H9 (cell line): ENCODE measurements around the gene UBXN10. TPM values are rescaled to one million over a fixed set of nuclear protein-coding genes. Genes with fewer than 3 reads are reported as not detected.

Source experiments
- DNase-seq: peaks from one replicate; pipeline ENCODE4 v3.0.0-alpha.2; 2017
- H2AFZ ChIP-seq: one replicate; pipeline ENCODE4 v1.6.1; 2013; ENCODE audit warnings: mild to moderate bottlenecking, low read length, control low read depth, moderate library complexity
- H2AK5ac ChIP-seq: 2 replicates; pipeline ENCODE4 v1.6.1; 2013; ENCODE audit warnings: low read length, control low read depth, mixed read lengths; ENCODE audit not compliant: insufficient read length
- H2BK120ac ChIP-seq: one replicate; pipeline ENCODE4 v1.6.1; 2013; ENCODE audit warnings: low read depth, mild to moderate bottlenecking, low read length, control low read depth, inconsistent platforms; ENCODE audit not compliant: poor library complexity, severe bottlenecking
- H2BK12ac ChIP-seq: 2 replicates; pipeline ENCODE4 v1.6.1; 2013; ENCODE audit warnings: low read length, control low read depth, mixed read lengths, low read depth; ENCODE audit not compliant: insufficient read length
- H2BK15ac ChIP-seq: 2 replicates; pipeline ENCODE4 v1.6.1; 2013; ENCODE audit warnings: low read depth, low read length, control low read depth
- H2BK20ac ChIP-seq: one replicate; pipeline ENCODE4 v1.6.1; 2013; ENCODE audit warnings: low read depth, mild to moderate bottlenecking, low read length, control low read depth, inconsistent platforms; ENCODE audit not compliant: poor library complexity, severe bottlenecking
- H2BK5ac ChIP-seq: 2 replicates; pipeline ENCODE4 v1.6.1; 2013; ENCODE audit warnings: low read length, control low read depth, mixed read lengths; ENCODE audit not compliant: insufficient read length
- H3K14ac ChIP-seq: 2 replicates; pipeline ENCODE4 v1.6.1; 2013; ENCODE audit warnings: low read length, control low read depth; ENCODE audit not compliant: insufficient read depth
- H3K18ac ChIP-seq: 2 replicates; pipeline ENCODE4 v1.6.1; 2013; ENCODE audit warnings: low read depth, mild to moderate bottlenecking, mixed read lengths, low read length, control low read depth; ENCODE audit not compliant: insufficient read length
- H3K23ac ChIP-seq: 2 replicates; pipeline ENCODE4 v1.6.1; 2013; ENCODE audit warnings: low read length, control low read depth, mixed read lengths, low read depth; ENCODE audit not compliant: insufficient read length
- H3K23me2 ChIP-seq: 2 replicates; pipeline ENCODE4 v1.6.1; 2013; ENCODE audit warnings: low read depth, mild to moderate bottlenecking, mixed read lengths, low read length, control low read depth; ENCODE audit not compliant: insufficient read length, poor library complexity, severe bottlenecking
- H3K27ac ChIP-seq: 2 replicates; pipeline ENCODE4 v1.5.1; 2013; ENCODE audit warnings: low read length, control low read depth, mixed read lengths, low read depth; ENCODE audit not compliant: insufficient read length
- H3K27me3 ChIP-seq: 2 replicates; pipeline ENCODE4 v1.6.1; 2013; ENCODE audit warnings: low read length, control low read depth, inconsistent platforms; ENCODE audit not compliant: insufficient read depth
- H3K4ac ChIP-seq: 2 replicates; pipeline ENCODE4 v1.6.1; 2013; ENCODE audit warnings: low read depth, mild to moderate bottlenecking, control low read depth, inconsistent platforms, low read length, moderate library complexity
- H3K4me1 ChIP-seq: 2 replicates; pipeline ENCODE4 v1.6.1; 2013; ENCODE audit warnings: low read length, control low read depth, inconsistent platforms; ENCODE audit not compliant: insufficient read depth
- H3K4me2 ChIP-seq: 2 replicates; pipeline ENCODE4 v1.6.1; 2013; ENCODE audit warnings: low read length, control low read depth, mixed read lengths; ENCODE audit not compliant: insufficient read length, insufficient read depth
- H3K56ac ChIP-seq: 2 replicates; pipeline ENCODE4 v1.6.1; 2013; ENCODE audit warnings: low read depth, mild to moderate bottlenecking, mixed read lengths, low read length, control low read depth; ENCODE audit not compliant: insufficient read length
- H3K79me1 ChIP-seq: 2 replicates; pipeline ENCODE4 v1.6.1; 2013; ENCODE audit warnings: low read depth, mild to moderate bottlenecking, moderate library complexity, low read length, control low read depth, inconsistent platforms; ENCODE audit not compliant: insufficient read depth, poor library complexity, severe bottlenecking
- H3K79me2 ChIP-seq: 2 replicates; pipeline ENCODE4 v1.6.1; 2013; ENCODE audit warnings: low read length, control low read depth, inconsistent platforms; ENCODE audit not compliant: insufficient read depth
- H3K9ac ChIP-seq: 2 replicates; pipeline ENCODE4 v1.6.1; 2013; ENCODE audit warnings: low read length, control low read depth, mixed read lengths; ENCODE audit not compliant: insufficient read length; ENCODE audit errors: extremely low read depth
- H3K9me3 ChIP-seq: one replicate; pipeline ENCODE4 v1.6.1; 2013; ENCODE audit warnings: low read depth, low read length, inconsistent platforms; ENCODE audit not compliant: control insufficient read depth
- H3T11ph ChIP-seq: one replicate; pipeline ENCODE4 v1.6.1; 2013; ENCODE audit warnings: mild to moderate bottlenecking, low read length, control low read depth, inconsistent platforms
- H4K20me1 ChIP-seq: one replicate; pipeline ENCODE4 v1.6.1; 2013; ENCODE audit not compliant: control insufficient read depth, insufficient read length, insufficient read depth
- H4K5ac ChIP-seq: 2 replicates; pipeline ENCODE4 v1.6.1; 2013; ENCODE audit warnings: low read depth, mild to moderate bottlenecking, mixed read lengths, low read length, control low read depth; ENCODE audit not compliant: insufficient read length
- H4K8ac ChIP-seq: replicated peaks from 2 replicates; pipeline ENCODE4 v1.6.1; 2013; ENCODE audit warnings: low read length, control low read depth, mixed read lengths, low read depth; ENCODE audit not compliant: insufficient read length
- H4K91ac ChIP-seq: 2 replicates; pipeline ENCODE4 v1.6.1; 2013; ENCODE audit warnings: low read depth, mild to moderate bottlenecking, moderate library complexity, mixed read lengths, low read length, control low read depth; ENCODE audit not compliant: insufficient read length
- H3K27ac Mint-ChIP-seq, 3 experiments: 2 replicates in 2 of 3; 3 replicates in 1 of 3; pipeline ENCODE4 v1.8.0; 2020 to 2021; ENCODE audit warnings: mixed read lengths in 3 of 3, mild to moderate bottlenecking in 1 of 3, moderate library complexity in 1 of 3
- H3K27me3 Mint-ChIP-seq: 2 replicates; pipeline ENCODE4 v1.8.0; 2021; ENCODE audit warnings: low read depth, mild to moderate bottlenecking, moderate library complexity, mixed read lengths
- H3K36me3 Mint-ChIP-seq, 3 experiments: 2 replicates in 2 of 3; 3 replicates in 1 of 3; pipeline ENCODE4 v1.8.0; 2020 to 2021; ENCODE audit warnings: low read depth in 3 of 3, mixed read lengths in 3 of 3; ENCODE audit not compliant: insufficient read depth in 1 of 3
- H3K4me1 Mint-ChIP-seq, 2 experiments: 2 replicates each; pipeline ENCODE4 v1.8.0; 2020; ENCODE audit warnings: mixed read lengths in 2 of 2
- H3K4me3 Mint-ChIP-seq, 2 experiments: 2 replicates in 1 of 2; 3 replicates in 1 of 2; pipeline ENCODE4 v1.8.0; 2020 to 2021; ENCODE audit warnings: mild to moderate bottlenecking in 2 of 2, mixed read lengths in 2 of 2, moderate library complexity in 1 of 2
- H3K9me3 Mint-ChIP-seq, 2 experiments: 2 replicates in 1 of 2; 3 replicates in 1 of 2; pipeline ENCODE4 v1.8.0; 2020; ENCODE audit warnings: mild to moderate bottlenecking in 2 of 2, mixed read lengths in 2 of 2, moderate library complexity in 1 of 2
- CTCF ChIP-seq: fragments of 200-600 bp; sonication (generic); conservative IDR thresholded peaks from 3 replicates; pipeline ENCODE4 v1.8.0; 2021; ENCODE audit warnings: antibody characterized with exemption, mild to moderate bottlenecking
- WGBS: extraction: QIAGEN DNeasy Blood & Tissue Kit; methylation state at CpG from one replicate; pipeline ENCODE4 v1.1.7; 2013; ENCODE audit warnings: missing lambda C conversion rate, low lambda C conversion rate, mixed read lengths; ENCODE audit not compliant: insufficient read length; ENCODE audit errors: extremely low coverage; 5-methylcytosine and 5-hydroxymethylcytosine counted together
- total RNA-seq: library from RNA; stranded (reverse); gene quantifications from 2 replicates; pipeline ENCODE4 v1.2.1, GENCODE V29; 2021

UBXN10 gene
- total RNA-seq, 1 experiment from 2014 or later, result 0.59 TPM

- H3K4me1 Mint-ChIP-seq, result peaks cover 9 to 14% of the 10 kb centered on the region in 2 experiments
- no peak overlapping the region for H2AFZ ChIP-seq
These were observed 48.0 kb downstream of the UBXN10 start for GRCh38 chr1:20233866-20234265.

More at GRCh38 chr1:20233866-20234265, 48.0 kb downstream of the UBXN10 start:
- Histone ChIP-seq H3K56ac (no peak overlapping the region), H3K23ac (no peak overlapping the region), H3K79me2 (no peaks in the 10 kb centered on the region), H2BK120ac (no peak overlapping the region), H3K18ac (no peak overlapping the region), H3T11ph (no peak overlapping the region), H2BK20ac (no peak overlapping the region), H4K91ac (no peak overlapping the region), H3K4me1 (no peaks in the 10 kb centered on the region), H3K27ac (no peak overlapping the region), H3K27me3 (no peaks in the 10 kb centered on the region), H4K5ac (no peak overlapping the region), H3K4ac (no peak overlapping the region), H3K9me3 (no peaks in the 10 kb centered on the region), H4K8ac (no peak overlapping the region), H3K79me1 (no peaks in the 10 kb centered on the region), H2BK15ac (no peak overlapping the region), H3K23me2 (no peaks in the 10 kb centered on the region), H2BK5ac (no peak overlapping the region), H4K20me1 (no peaks in the 10 kb centered on the region), H3K4me2 (no peak overlapping the region), H2AK5ac (no peak overlapping the region), H2BK12ac (no peak overlapping the region), H3K14ac (no peak overlapping the region), H3K9ac (no peak overlapping the region)
- no peak for TF ChIP-seq CTCF
- no peak for DNase-seq
- no peaks in the 10 kb centered on the region for H3K9me3 Mint-ChIP-seq
- H3K4me3 Mint-ChIP-seq, result no peak overlapping the region
- peaks cover 20% of the 10 kb centered on the region for H3K27me3 Mint-ChIP-seq
- no peak overlapping the region; a peak in 1 of 7 replicates for H3K27ac Mint-ChIP-seq
- no CpG with 5 or more reads among the region's 6 CpGs for WGBS
- H3K36me3 Mint-ChIP-seq, result no peaks in the 10 kb centered on the region
